ENCODE data around the gene PDGFB.

- TF ChIP-seq CTCF (IDR thresholded peaks at IDR 0.05 in 2 of 3, conservative IDR thresholded peaks at IDR 0.05 in 1 of 3; ENCODE audit: borderline replicate concordance in 1 of 3, insufficient read depth in 1 of 3, low read depth in 2 of 3, low read length in 2 of 3) (no peak), EZH2 (IDR thresholded peaks at IDR 0.05) (no peak), CBX3 (IDR thresholded peaks at IDR 0.05; ENCODE audit: low read depth) (no peak), SP1 (IDR thresholded peaks at IDR 0.05; ENCODE audit: low read depth) (no peak)
Measured at GRCh38 chr22:39207141-39208012, 37.4 kb downstream of the PDGFB start.

Measured in HCT116 (cell line).